ENCODE measurements around the gene ZNF616.

The ZNF616 gene

GRCh38 chr19:52139252-52140031, at the start of gene ZNF616:
TSS of gene ZNF616 (minus strand) at chr19:52139938. CDS start at chr19:52130512, 9,426 bp downstream.
- DNase-seq, result peak; percentile 97

GRCh38 chr19:52188822-52189734, 49.3 kb upstream of the ZNF616 start:
- peak; percentile 75 for DNase-seq

DNA sequence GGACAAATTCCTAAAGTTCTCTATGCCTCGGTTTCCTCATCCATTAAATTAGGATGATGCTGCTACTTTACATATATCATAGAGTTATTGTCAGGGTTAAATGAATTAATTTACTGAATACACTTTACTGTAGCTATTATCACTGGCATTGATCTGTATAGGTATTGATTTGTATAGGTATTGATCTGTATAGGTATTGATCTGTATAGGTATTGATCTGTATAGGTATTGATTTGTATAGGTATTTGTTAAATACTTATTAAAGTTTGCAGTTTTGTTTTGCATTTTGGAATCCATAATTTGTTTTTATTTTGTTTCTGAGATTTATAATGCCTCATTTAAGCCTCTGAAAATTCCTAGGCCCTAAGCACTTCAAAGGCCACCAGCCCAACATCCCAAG, 47.7 kb upstream of the ZNF616 start:
- no peak for DNase-seq

DNA sequence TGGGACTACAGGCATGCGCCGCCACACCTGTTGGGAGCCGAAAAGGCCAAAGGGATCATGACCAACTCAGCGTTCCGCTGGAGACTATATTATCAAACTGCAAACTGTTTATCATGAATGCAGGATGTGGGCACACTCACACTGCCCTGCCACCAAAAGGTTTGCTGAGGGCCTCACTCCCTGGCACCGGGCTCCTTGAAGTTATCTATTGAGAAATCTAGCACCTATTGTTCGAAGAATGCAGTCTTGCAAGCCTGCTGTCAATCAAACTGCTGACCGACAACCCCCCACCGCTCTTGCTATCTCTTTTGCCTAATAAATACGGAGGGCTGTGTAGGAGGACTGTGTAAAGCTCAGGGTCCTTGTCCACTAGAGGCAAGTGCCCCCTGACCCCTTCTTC, 36.8 kb upstream of the ZNF616 start:
- DNase-seq, result no peak

GRCh38 chr19:52172347-52172746, 32.6 kb upstream of the ZNF616 start:
- DNase-seq, result no peak

GRCh38 chr19:52171321-52172169, 31.8 kb upstream of the ZNF616 start, which contains the start of gene ZNF836:
TSS of gene ZNF836 (minus strand) at chr19:52171621. CDS start at chr19:52168072, 3,549 bp downstream.
- DNase-seq, result peak; percentile 81

- DNase-seq, result peak; percentile 52
Measured at GRCh38 chr19:52170863-52171320, 31.2 kb upstream of the ZNF616 start.

- no peak for DNase-seq
Measured at GRCh38 chr19:52170304-52170703, 30.6 kb upstream of the ZNF616 start.

DNA sequence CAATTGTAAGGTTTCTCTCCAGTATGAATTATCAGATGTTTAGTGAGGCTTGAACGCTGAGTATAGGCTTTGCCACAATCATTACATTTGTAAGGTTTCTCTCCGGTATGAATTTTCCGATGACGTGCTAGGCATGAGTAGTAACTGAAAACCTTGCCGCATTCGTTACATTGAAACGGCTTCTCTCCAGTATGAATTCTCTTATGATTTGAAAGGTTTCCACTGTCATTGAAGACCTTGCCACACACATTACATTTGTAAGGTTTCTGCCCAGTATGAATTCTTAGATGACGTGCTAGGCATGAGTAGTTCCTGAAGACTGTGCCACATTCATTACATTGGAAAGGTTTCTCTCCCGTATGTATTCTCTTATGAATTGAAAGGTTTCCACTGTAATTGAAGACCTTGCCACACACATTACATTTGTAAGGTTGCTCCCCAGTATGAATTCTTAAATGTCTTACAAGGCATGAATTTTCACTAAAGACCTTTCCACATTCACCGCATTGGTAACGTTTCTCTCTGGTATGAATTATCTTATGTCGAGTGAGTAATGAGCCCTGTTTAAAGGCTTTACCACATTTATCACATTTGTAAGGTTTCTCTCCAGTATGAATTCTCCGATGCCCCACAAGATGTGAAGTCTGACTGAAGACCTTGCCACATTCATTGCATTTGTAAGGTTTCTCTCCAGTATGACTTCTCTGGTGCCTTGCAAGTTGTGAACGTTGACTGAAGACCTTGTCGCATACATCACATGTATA, 16.0 kb upstream of the ZNF616 start:
- no peak for DNase-seq

DNA sequence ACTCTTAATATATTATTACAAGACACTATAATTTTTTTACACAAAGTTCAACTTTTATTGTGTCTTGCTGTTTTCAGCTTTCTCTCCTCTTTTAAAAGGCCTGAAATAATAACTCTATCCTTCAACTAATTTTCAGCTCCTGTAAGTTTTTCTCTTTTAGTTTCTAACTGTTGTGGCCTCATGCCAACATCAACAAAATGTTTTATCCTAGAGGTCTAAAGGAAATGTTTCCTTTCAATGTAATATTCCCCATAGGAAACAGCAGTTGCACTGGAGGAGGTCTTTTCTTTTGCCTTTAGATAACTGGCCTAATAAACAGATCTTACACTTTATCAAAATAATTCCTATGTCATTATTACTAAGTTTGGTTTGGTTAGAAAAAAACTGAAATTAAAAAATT, 8.5 kb upstream of the ZNF616 start:
- DNase-seq, result no peak

DNA sequence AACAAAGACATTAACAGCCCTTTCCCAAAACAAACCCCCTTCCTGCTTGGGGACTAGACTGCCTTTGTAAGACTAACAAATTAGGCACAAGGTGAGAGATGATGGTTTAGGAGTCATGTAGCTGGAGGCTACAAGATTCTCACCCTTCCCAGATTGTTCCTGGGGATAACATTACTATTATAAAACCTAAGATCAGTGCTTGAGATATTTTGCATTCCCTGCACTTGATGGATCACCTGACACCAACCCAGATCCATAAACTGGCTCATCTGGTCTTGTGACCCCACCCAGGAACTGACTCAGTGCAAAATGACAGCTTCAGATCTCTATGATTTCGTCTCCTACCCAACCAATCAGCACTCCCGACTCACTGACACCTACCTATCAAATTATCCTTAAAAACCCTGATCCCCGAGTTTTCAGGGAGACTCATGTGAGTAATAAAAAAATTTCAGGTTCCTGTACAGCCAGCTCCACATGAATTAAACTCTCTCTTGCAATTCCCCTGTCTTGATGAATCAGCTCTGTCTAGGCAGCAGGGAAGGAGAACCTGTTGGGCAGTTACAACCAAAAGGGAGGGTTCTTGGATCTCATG, 2.4 kb upstream of the ZNF616 start:
- DNase-seq, result peak; percentile 15

DNA sequence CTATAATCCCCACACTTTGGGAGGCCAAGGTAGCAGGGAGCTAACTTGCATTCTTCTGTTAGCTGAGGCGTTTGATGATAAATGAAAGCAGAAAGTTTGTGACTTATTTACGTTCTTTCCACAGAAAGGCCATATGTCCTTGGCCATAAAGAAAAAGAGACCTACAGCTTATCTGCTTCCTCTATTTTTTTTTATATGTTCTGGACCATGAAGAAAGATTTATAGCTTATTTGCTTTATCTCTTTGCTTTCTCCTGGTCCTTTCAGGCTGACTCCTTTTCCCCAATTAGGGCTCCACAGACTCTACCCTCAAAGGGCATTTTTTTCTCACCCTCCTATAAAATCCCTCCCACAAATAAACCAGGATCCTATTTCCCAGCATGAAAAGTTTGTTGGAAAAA, 1.5 kb upstream of the ZNF616 start:
- no peak for DNase-seq

- peak; percentile 59 for DNase-seq
Measured at GRCh38 chr19:52140032-52140710, 433 bp upstream of the ZNF616 start.

DNA sequence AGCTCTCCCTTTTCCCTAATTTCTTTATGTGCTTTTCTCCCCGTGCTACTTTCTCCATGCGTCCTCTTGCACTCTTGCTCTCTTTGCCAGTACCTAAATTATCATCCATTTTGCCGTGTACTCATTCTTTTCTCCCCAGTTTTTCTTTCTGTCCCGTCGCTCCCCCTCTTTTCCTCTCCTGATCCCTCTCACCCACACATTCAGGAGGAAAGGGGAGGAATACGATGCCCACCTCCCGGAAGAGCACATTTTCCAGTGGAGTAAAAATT, 821 bp downstream of the ZNF616 start:
- no peak for DNase-seq

DNA sequence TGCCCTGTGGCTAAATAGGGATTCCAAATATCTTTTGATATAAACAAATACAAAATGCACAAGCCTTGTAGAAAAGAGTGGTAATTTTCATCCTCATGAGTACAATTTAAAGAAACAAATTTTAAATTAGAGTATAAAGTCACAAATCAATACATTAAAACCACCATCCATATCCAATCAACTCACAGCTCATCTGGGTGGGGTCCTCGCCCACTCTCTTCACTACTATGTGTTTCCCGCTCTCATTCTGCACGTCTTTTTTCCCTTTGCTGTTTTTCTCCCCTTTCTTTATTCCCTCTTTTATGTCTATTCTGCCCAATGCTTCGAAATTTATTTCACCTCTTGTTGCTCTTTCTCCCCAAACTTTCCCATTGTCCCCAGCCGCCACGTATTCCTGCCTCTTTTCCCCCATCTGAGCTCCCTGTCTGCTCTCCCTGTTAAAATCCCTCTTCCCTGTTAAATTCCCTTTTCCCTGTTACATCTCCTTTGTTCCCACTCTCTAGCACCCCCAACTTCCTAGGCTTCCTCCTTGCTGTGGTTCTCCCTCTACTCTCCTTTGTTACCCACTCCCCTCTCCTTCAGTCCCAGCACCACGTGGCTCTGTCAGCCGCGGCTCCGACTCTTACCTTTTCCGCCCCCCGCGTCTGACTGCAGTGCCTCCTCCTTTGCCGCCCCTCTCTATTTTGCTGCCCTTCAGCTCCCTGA, 1.3 kb downstream of the ZNF616 start:
- DNase-seq, result peak; percentile 53

DNA sequence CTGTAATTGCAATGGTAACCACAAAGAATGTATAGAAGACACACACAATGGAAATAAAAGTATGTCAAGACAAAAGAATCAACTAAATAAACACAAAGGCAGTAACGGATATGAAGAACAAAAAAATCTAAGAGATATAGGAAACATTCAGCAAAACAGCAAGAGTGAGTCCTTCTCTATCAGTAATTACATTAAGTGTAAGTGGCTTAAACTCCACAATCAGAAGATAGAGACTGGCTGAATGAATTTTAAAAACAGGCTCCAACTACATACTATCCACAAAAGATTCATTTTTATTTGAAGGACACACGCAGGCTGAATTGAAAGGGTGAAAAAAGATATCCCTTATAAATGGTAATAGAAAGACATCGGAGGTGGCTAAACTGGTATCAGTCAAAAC, 19.5 kb downstream of the ZNF616 start:
- no peak for DNase-seq

GRCh38 chr19:52115526-52116053, 24.1 kb downstream of the ZNF616 start:
- peak; percentile 4 for DNase-seq

DNA sequence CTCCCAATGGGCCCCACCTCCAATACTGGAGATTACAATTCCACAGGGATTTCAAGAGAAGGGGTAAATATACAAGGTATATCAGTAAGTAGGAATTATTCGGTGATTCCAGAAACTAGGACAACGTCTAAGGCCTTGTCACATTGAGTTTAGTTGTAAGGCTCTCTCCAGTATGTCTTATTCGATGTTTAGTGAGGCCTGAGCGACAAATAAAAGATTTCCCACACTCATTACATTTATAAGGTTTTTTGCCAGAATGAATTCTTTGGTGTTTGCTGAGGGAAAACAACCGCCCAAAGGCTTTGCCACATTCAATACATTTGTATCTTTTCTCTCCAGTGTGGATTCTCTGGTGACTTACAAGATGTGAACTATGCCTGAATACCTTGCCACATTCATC, 25.0 kb downstream of the ZNF616 start:
- DNase-seq, result no peak

- no peak for DNase-seq
Measured at GRCh38 chr19:52112624-52113023, 27.1 kb downstream of the ZNF616 start.

DNA sequence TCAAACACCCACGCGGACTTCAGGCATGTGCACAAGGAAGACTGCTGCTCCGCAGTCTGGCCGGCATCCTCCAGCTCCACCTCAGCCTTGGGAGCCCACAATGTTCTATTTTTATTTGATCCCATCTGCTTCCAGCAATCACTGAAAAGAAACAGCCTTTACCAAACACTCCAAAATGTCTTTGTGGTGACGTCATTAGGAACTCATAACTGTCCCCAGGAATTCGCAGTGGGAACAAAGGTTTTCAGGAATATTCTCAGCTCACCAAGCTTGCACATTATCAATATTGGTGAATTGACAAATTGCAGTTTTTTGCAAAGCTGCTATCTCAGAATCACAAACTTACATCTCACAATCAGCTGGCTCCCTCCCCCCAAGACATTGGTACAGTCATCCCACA, 29.0 kb downstream of the ZNF616 start:
- no peak for DNase-seq

Data from DMS53 (cell line).